GDM1 (cell line): ENCODE results near the gene LSM12.
"Not testable (repeated sequence)": the region's sequence is repeated elsewhere in the genome, so short reads cannot be mapped to it uniquely, and the experiment has no call there.

Source experiments
- DNase-seq: peaks from one replicate; lab custom pipeline; 2025; lab: John Stamatoyannopoulos, UW

Gene LSM12

GRCh38 chr17:44066204-44066930, at the start of gene LSM12:
Gene LSM12 (minus strand): TSS chr17:44066671. CDS start chr17:44066587, 84 bp downstream.
- DNase-seq: peak; percentile 92

GRCh38 chr17:44115585-44116415, 49.3 kb upstream of the LSM12 start:
- no peak for DNase-seq

GRCh38 chr17:44113868-44114840, 47.7 kb upstream of the LSM12 start:
- no peak for DNase-seq

- no peak for DNase-seq
Observed at GRCh38 chr17:44113382-44113781, 46.9 kb upstream of the LSM12 start.

GRCh38 chr17:44112284-44113280, 46.1 kb upstream of the LSM12 start:
- DNase-seq: no peak

GRCh38 chr17:44111777-44112176, 45.3 kb upstream of the LSM12 start:
- DNase-seq: no peak

- peak; percentile 82 for DNase-seq
Observed at GRCh38 chr17:44110823-44111633, 44.6 kb upstream of the LSM12 start.

- no peak for DNase-seq
Observed at GRCh38 chr17:44110011-44110686, 43.7 kb upstream of the LSM12 start.

- DNase-seq: no peak
Observed at GRCh38 chr17:44109312-44109630, 42.8 kb upstream of the LSM12 start.

- no peak for DNase-seq
Observed at GRCh38 chr17:44108440-44109311, 42.2 kb upstream of the LSM12 start.

GRCh38 chr17:44106801-44107200, 40.3 kb upstream of the LSM12 start:
- no peak for DNase-seq

GRCh38 chr17:44105941-44106340, 39.5 kb upstream of the LSM12 start:
- no peak for DNase-seq

GRCh38 chr17:44105483-44105882, 39.0 kb upstream of the LSM12 start:
- no peak for DNase-seq

- no peak for DNase-seq
Observed at GRCh38 chr17:44102849-44103622, 36.6 kb upstream of the LSM12 start.

GRCh38 chr17:44101858-44102257, 35.4 kb upstream of the LSM12 start:
- not testable (repeated sequence) for DNase-seq

- no peak for DNase-seq
Observed at GRCh38 chr17:44097110-44097958, 30.9 kb upstream of the LSM12 start.
